IMR-90 (cell line): ENCODE measurements around the gene ABI3BP. TPM values are rescaled to one million over a fixed set of nuclear protein-coding genes. Genes with fewer than 3 reads are reported as not detected.

Experiments
- ATAC-seq: fragments of 200-7000 bp; cut with Tn5 transposase; 2 replicates; pipeline ENCODE4 v1.9.1; 2020; ENCODE audit warnings: low read depth, mild to moderate bottlenecking, moderate library complexity
- BruUV-seq: library from RNA; stranded (reverse); fragments of 400-500 nt; replicated peaks from 2 replicates; lab custom pipeline; 2021; lab: Mats Ljungman, UMichigan
- CTCF ChIA-PET: fragments of 300-600 bp; formaldehyde crosslinking; extraction: SDS; loops from one replicate; lab custom pipeline; 2021; ENCODE audit warnings: antibody characterized with exemption; lab: Yijun Ruan, JAX
- POLR2A ChIA-PET: fragments of 300-600 bp; sonication (Branson Sonifier 250); formaldehyde crosslinking; loops from one replicate; lab custom pipeline; 2022; ENCODE audit warnings: antibody characterized with exemption; ENCODE audit not compliant: unreplicated experiment; lab: Charles Lee
- DNase-seq: peaks from one replicate; pipeline ENCODE4 v3.0.0; 2013
- H2AFZ ChIP-seq: replicated peaks from 2 replicates; pipeline ENCODE3; 2013; ENCODE audit warnings: low read length, mild to moderate bottlenecking; ENCODE audit not compliant: poor library complexity
- H2AK5ac ChIP-seq: 2 replicates; pipeline ENCODE4 v1.6.1; 2013; ENCODE audit warnings: low read depth, low read length, inconsistent platforms
- H2AK9ac ChIP-seq: replicated peaks from 2 replicates; pipeline ENCODE3; 2013; ENCODE audit warnings: mild to moderate bottlenecking, low read depth, low read length, moderate library complexity; ENCODE audit not compliant: poor library complexity
- H2BK120ac ChIP-seq: 2 replicates; pipeline ENCODE4 v1.6.1; 2013; ENCODE audit warnings: low read depth, low read length, inconsistent platforms
- H2BK15ac ChIP-seq: 3 replicates; pipeline ENCODE4 v1.6.1; 2013; ENCODE audit warnings: low read depth, low read length, inconsistent platforms
- H2BK20ac ChIP-seq: 2 replicates; pipeline ENCODE4 v1.6.1; 2013; ENCODE audit warnings: low read depth, mild to moderate bottlenecking, inconsistent platforms, low read length, moderate library complexity
- H2BK5ac ChIP-seq: 2 replicates; pipeline ENCODE4 v1.6.1; 2013; ENCODE audit warnings: mild to moderate bottlenecking, low read depth, low read length, inconsistent platforms; ENCODE audit not compliant: poor library complexity, severe bottlenecking
- H3K14ac ChIP-seq: replicated peaks from 2 replicates; pipeline ENCODE4 v1.6.1; 2013; ENCODE audit warnings: low read depth, low read length, inconsistent platforms
- H3K18ac ChIP-seq: 2 replicates; pipeline ENCODE4 v1.6.1; 2013; ENCODE audit warnings: low read depth, low read length, control low read depth
- H3K23ac ChIP-seq: 2 replicates; pipeline ENCODE4 v1.6.1; 2013; ENCODE audit warnings: low read depth, low read length, inconsistent platforms
- H3K27ac ChIP-seq: 2 replicates; pipeline ENCODE4 v1.5.1; 2013; ENCODE audit warnings: mild to moderate bottlenecking, control low read depth, low read length; ENCODE audit not compliant: insufficient read depth
- H3K27me3 ChIP-seq: 2 replicates; pipeline ENCODE4 v1.6.1; 2013; ENCODE audit warnings: low read length; ENCODE audit not compliant: control insufficient read depth, insufficient read depth
- H3K36me3 ChIP-seq: 2 replicates; pipeline ENCODE4 v1.6.1; 2013; ENCODE audit warnings: low read length, mixed read lengths; ENCODE audit not compliant: control insufficient read depth, insufficient read depth
- H3K4ac ChIP-seq: 2 replicates; pipeline ENCODE4 v1.6.1; 2013; ENCODE audit warnings: low read depth, low read length, inconsistent platforms
- H3K4me1 ChIP-seq: 2 replicates; pipeline ENCODE4 v1.6.1; 2013; ENCODE audit warnings: low read length, mixed read lengths; ENCODE audit not compliant: control insufficient read depth, insufficient read depth
- H3K4me2 ChIP-seq: 2 replicates; pipeline ENCODE4 v1.6.1; 2013; ENCODE audit warnings: low read depth, mild to moderate bottlenecking, control low read depth, low read length, moderate library complexity
- H3K4me3 ChIP-seq: 2 replicates; pipeline ENCODE4 v1.5.1; 2013; ENCODE audit warnings: low read depth, mild to moderate bottlenecking, control low read depth, low read length, moderate library complexity; ENCODE audit not compliant: insufficient read depth
- H3K56ac ChIP-seq: 2 replicates; pipeline ENCODE4 v1.6.1; 2013; ENCODE audit warnings: low read length, inconsistent platforms; ENCODE audit not compliant: insufficient read depth; ENCODE audit errors: extremely low read depth
- H3K79me1 ChIP-seq, 2 experiments: 2 replicates each; pipeline ENCODE4 v1.6.1; 2013; ENCODE audit warnings: low read length in 2 of 2, inconsistent platforms in 1 of 2, low read depth in 1 of 2
- H3K9ac ChIP-seq: 2 replicates; pipeline ENCODE4 v1.6.1; 2013; ENCODE audit warnings: low read depth, low read length, control low read depth
- H3K9me1 ChIP-seq: 2 replicates; pipeline ENCODE4 v1.6.1; 2013; ENCODE audit warnings: low read length, inconsistent platforms; ENCODE audit not compliant: insufficient read depth
- H3K9me3 ChIP-seq: 2 replicates; pipeline ENCODE4 v1.6.1; 2013; ENCODE audit warnings: low read length; ENCODE audit not compliant: control insufficient read depth, insufficient read depth
- H4K20me1 ChIP-seq: 2 replicates; pipeline ENCODE4 v1.6.1; 2013; ENCODE audit warnings: low read length, inconsistent platforms; ENCODE audit not compliant: insufficient read depth
- H4K5ac ChIP-seq: 2 replicates; pipeline ENCODE4 v1.6.1; 2013; ENCODE audit warnings: mild to moderate bottlenecking, low read depth, low read length, control low read depth
- H4K8ac ChIP-seq, 2 experiments: 2 replicates each; pipeline ENCODE4 v1.6.1; 2013; ENCODE audit warnings: low read depth in 2 of 2, low read length in 2 of 2, control low read depth in 1 of 2, inconsistent platforms in 1 of 2
- H4K91ac ChIP-seq: 2 replicates; pipeline ENCODE4 v1.6.1; 2013; ENCODE audit warnings: low read depth, low read length, inconsistent platforms; ENCODE audit not compliant: insufficient read depth
- NFE2L2 ChIP-seq: fragments of 150-350 bp; IDR thresholded peaks from 2 replicates; pipeline ENCODE4 v1.6.1; 2016; ENCODE audit warnings: low read depth, mild to moderate bottlenecking, low read length
- WGBS, 2 experiments: methylation state at CpG; one replicate each; pipeline versions ENCODE4 v1.1.5 to v1.1.7; 2013; ENCODE audit warnings: missing lambda C conversion rate in 2 of 2; ENCODE audit not compliant: insufficient read length in 1 of 2; ENCODE audit errors: extremely low coverage in 2 of 2; 5-methylcytosine and 5-hydroxymethylcytosine counted together
- dilution Hi-C: fragments of 300-500 bp; cut with HindIII; formaldehyde crosslinking; loops from one replicate; pipeline ENCODE4 v1.14.3; 2018; ENCODE audit warnings: low sequenced_read_pairs; ENCODE audit not compliant: unreplicated experiment
- in situ Hi-C: fragments of 300-500 bp; cut with MboI; formaldehyde crosslinking; loops from 3 replicates; pipeline ENCODE4 v1.14.3; 2019; ENCODE audit warnings: low sequenced_read_pairs, inconsistent platforms, mixed read lengths
- intact Hi-C: fragments of 100-400 bp; cut with micrococcal nuclease; formaldehyde crosslinking; loops from 2 replicates; pipeline ENCODE4 v1.10.0; 2022
- polyA plus RNA-seq, 3 experiments: library from polyadenylated mRNA; depleted of rRNA; stranded (reverse); fragments of >200 nt; gene quantifications; 2 replicates each; pipeline ENCODE4 v1.2.3, GENCODE V29; 2012; ENCODE audit warnings: low replicate concordance in 1 of 3
- total RNA-seq: library from RNA; depleted of rRNA; stranded (reverse); fragments of >200 nt; gene quantifications from 2 replicates; pipeline ENCODE4 v1.2.3, GENCODE V29; 2012

The ABI3BP gene
- total and polyA plus RNA-seq, 2 of the 4 experiments (the other 2 are of a cell fraction): 3.0 to 26.7 TPM

GRCh38 chr3:100941041-100941440 is 52.2 kb downstream of the ABI3BP start:
- no peak overlapping the region for H4K91ac ChIP-seq
- no peak for ATAC-seq
- in situ Hi-C loops: no loop called here
- no peak overlapping the region for H4K8ac ChIP-seq
- H3K9me1 ChIP-seq: no peaks in the 10 kb centered on the region
- H3K56ac ChIP-seq: no peak overlapping the region
- H3K9me3 ChIP-seq: no peaks in the 10 kb centered on the region
- no peak for TF ChIP-seq NFE2L2
- no peak overlapping the region for H2AFZ ChIP-seq
- no peak overlapping the region for H2BK20ac ChIP-seq
- no peaks in the 10 kb centered on the region for H3K4me1 ChIP-seq
- no peak overlapping the region for H3K4me3 ChIP-seq
- POLR2A ChIA-PET: no interaction called here
- H3K9ac ChIP-seq: no peak overlapping the region
- no peaks in the 10 kb centered on the region for H3K36me3 ChIP-seq
- H3K14ac ChIP-seq: no peak overlapping the region
- intact Hi-C loops: no loop called here
- H3K4ac ChIP-seq: no peak overlapping the region
- no peak overlapping the region for H2AK9ac ChIP-seq
- CTCF ChIA-PET: interaction anchor here (0.6 kb wide), 1 partner anchor 263 kb away, joined by 3 read pairs; no protein-coding TSS in a partner anchor
- no TSS peak for BruUV-seq
- H2BK15ac ChIP-seq: no peak overlapping the region
- no peak overlapping the region for H3K27ac ChIP-seq
- dilution Hi-C loops: no loop called here
- no peaks in the 10 kb centered on the region for H3K27me3 ChIP-seq
- H4K20me1 ChIP-seq: no peaks in the 10 kb centered on the region
- H3K23ac ChIP-seq: no peak overlapping the region
- no peak overlapping the region for H2BK5ac ChIP-seq
- no peak overlapping the region for H3K4me2 ChIP-seq
- H3K18ac ChIP-seq: no peak overlapping the region
- 29% methylated on average over 1 of the region's 2 CpGs; no CpG with 5 or more reads in 1 of the 2 experiments for WGBS, 2 experiments
- no peak for DNase-seq
- no peak overlapping the region for H2AK5ac ChIP-seq
- no peak overlapping the region for H4K5ac ChIP-seq
- no peaks in the 10 kb centered on the region for H3K79me1 ChIP-seq
- H2BK120ac ChIP-seq: no peak overlapping the region
